DOHH2 (cell line): ENCODE measurements around the gene PLEKHM3.

Experiments used
- H3F3A ChIP-seq: fragments of 200-600 bp; sonication (generic), shearing (Covaris generic); 2 replicates; pipeline ENCODE4 v1.6.0; 2016; ENCODE audit warnings: antibody characterized with exemption, mild to moderate bottlenecking; ENCODE audit not compliant: control insufficient read depth, insufficient read depth
- H3K27ac ChIP-seq: fragments of 200-600 bp; sonication (generic); 2 replicates; pipeline ENCODE4 v1.5.1; 2014; ENCODE audit warnings: low read depth, mild to moderate bottlenecking, low read length, moderate library complexity
- H3K27me3 ChIP-seq: fragments of 200-600 bp; sonication (generic); 2 replicates; pipeline ENCODE4 v1.6.1; 2014; ENCODE audit warnings: mild to moderate bottlenecking, low read length, mixed read lengths; ENCODE audit not compliant: control insufficient read depth
- H3K36me3 ChIP-seq: fragments of 200-600 bp; sonication (generic); 2 replicates; pipeline ENCODE4 v1.6.1; 2014; ENCODE audit warnings: mild to moderate bottlenecking, low read length, moderate library complexity, mixed read lengths; ENCODE audit not compliant: control insufficient read depth
- H3K4me1 ChIP-seq: fragments of 200-600 bp; sonication (generic); 2 replicates; pipeline ENCODE4 v1.6.1; 2014; ENCODE audit warnings: mild to moderate bottlenecking, low read length, mixed read lengths; ENCODE audit not compliant: control insufficient read depth
- H3K4me2 ChIP-seq: fragments of 200-600 bp; sonication (generic); 2 replicates; pipeline ENCODE4 v1.6.0; 2014; ENCODE audit warnings: mild to moderate bottlenecking, low read length, moderate library complexity
- H3K4me3 ChIP-seq: fragments of 200-600 bp; sonication (generic); 2 replicates; pipeline ENCODE4 v1.5.1; 2014; ENCODE audit warnings: mild to moderate bottlenecking, low read length, mixed read lengths
- H3K79me2 ChIP-seq: fragments of 200-600 bp; sonication (generic); 2 replicates; pipeline ENCODE4 v1.6.1; 2014; ENCODE audit warnings: mild to moderate bottlenecking, low read length, mixed read lengths; ENCODE audit not compliant: control insufficient read depth
- H3K9me2 ChIP-seq: fragments of 200-600 bp; sonication (generic); replicated peaks from 2 replicates; pipeline ENCODE4 v1.6.1; 2014; ENCODE audit warnings: mild to moderate bottlenecking, low read length, mixed read lengths; ENCODE audit not compliant: control insufficient read depth
- H3K9me3 ChIP-seq: fragments of 200-600 bp; sonication (generic); 2 replicates; pipeline ENCODE4 v1.6.1; 2014; ENCODE audit warnings: antibody characterized with exemption, low read length, mixed read lengths; ENCODE audit not compliant: control insufficient read depth, insufficient read depth
- H4K20me1 ChIP-seq: fragments of 200-600 bp; sonication (generic); 2 replicates; pipeline ENCODE4 v1.6.0; 2014; ENCODE audit warnings: low read depth, mild to moderate bottlenecking, antibody characterized with exemption, low read length, moderate library complexity; ENCODE audit not compliant: control insufficient read depth, insufficient read depth
- CTCF ChIP-seq: fragments of 200-600 bp; sonication (generic); IDR thresholded peaks from one replicate; pipeline ENCODE4 v1.5.1; 2014; ENCODE audit warnings: antibody characterized with exemption, mild to moderate bottlenecking, low read depth, low read length; ENCODE audit not compliant: poor library complexity, severe bottlenecking
- EZH2phosphoT487 ChIP-seq: fragments of 200-600 bp; sonication (generic); IDR thresholded peaks from 2 replicates; pipeline ENCODE4 v1.6.1; 2017; ENCODE audit warnings: borderline replicate concordance, mild to moderate bottlenecking, antibody characterized with exemption, low read length, moderate library complexity, mixed read lengths

The PLEKHM3 gene

GRCh38 chr2:208046686-208047085, 21.4 kb upstream of the PLEKHM3 start:
- Histone ChIP-seq H3K9me3 (no peaks in the 10 kb centered on the region), H3K4me2 (no peak overlapping the region), H3F3A (no peaks in the 10 kb centered on the region), H3K9me2 (no peaks in the 10 kb centered on the region), H3K4me3 (no peak overlapping the region), H3K36me3 (no peaks in the 10 kb centered on the region), H3K79me2 (no peaks in the 10 kb centered on the region), H3K27me3 (no peaks in the 10 kb centered on the region; the same call in 1 of the 2 replicates), H3K27ac (no peak overlapping the region), H3K4me1 (no peaks in the 10 kb centered on the region), H4K20me1 (no peaks in the 10 kb centered on the region)
- TF ChIP-seq EZH2phosphoT487: no peak
- no peak for TF ChIP-seq CTCF

- no peak for TF ChIP-seq EZH2phosphoT487
- TF ChIP-seq CTCF: no peak
- H3K9me3 ChIP-seq: no peaks in the 10 kb centered on the region
- no peaks in the 10 kb centered on the region for H4K20me1 ChIP-seq
- H3K27ac ChIP-seq: no peak overlapping the region
- H3F3A ChIP-seq: no peaks in the 10 kb centered on the region
- H3K9me2 ChIP-seq: no peaks in the 10 kb centered on the region
- no peaks in the 10 kb centered on the region for H3K4me1 ChIP-seq
- no peak overlapping the region for H3K4me3 ChIP-seq
- no peaks in the 10 kb centered on the region for H3K79me2 ChIP-seq
- no peak overlapping the region for H3K4me2 ChIP-seq
- H3K36me3 ChIP-seq: no peaks in the 10 kb centered on the region
- no peaks in the 10 kb centered on the region; the same call in 1 of the 2 replicates for H3K27me3 ChIP-seq
Measured at GRCh38 chr2:208042450-208042849, 17.1 kb upstream of the PLEKHM3 start.

- Histone ChIP-seq H3K79me2 (no peaks in the 10 kb centered on the region), H3K9me3 (no peaks in the 10 kb centered on the region), H4K20me1 (no peaks in the 10 kb centered on the region), H3K4me3 (no peak overlapping the region), H3F3A (no peaks in the 10 kb centered on the region), H3K4me2 (no peak overlapping the region), H3K27ac (no peak overlapping the region), H3K4me1 (no peaks in the 10 kb centered on the region), H3K36me3 (no peaks in the 10 kb centered on the region), H3K9me2 (no peaks in the 10 kb centered on the region), H3K27me3 (no peaks in the 10 kb centered on the region; the same call in 1 of the 2 replicates)
- TF ChIP-seq CTCF (no peak), EZH2phosphoT487 (no peak)
Measured at GRCh38 chr2:208042041-208042440, 16.7 kb upstream of the PLEKHM3 start.
